ENCODE results near the gene ZNF853.

ZNF853 gene

GRCh38 chr7:6606866-6607583 is 8.4 kb upstream of the ZNF853 start:
- DNase-seq = no peak

DNA sequence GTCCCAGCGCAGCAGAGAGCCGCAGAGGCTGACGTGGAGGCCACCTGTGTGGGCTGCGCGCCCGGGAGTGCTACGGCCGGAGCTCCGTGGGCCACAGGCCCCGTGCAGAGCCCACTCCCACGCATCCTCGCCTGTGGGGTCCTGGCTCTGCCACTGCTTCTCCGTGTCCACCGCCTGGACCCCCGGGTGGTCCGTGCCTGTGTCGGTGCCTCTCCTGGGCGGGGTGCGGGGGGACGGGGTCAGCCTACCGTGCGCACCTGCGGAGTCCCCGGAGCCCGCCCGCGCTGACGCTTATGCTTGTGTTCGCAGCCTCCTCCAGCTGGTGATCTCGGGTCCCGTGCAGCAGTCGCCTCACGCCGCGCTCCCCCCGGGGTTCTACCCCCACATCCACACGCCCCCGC is 7.8 kb upstream of the ZNF853 start:
- DNase-seq = no peak

DNA sequence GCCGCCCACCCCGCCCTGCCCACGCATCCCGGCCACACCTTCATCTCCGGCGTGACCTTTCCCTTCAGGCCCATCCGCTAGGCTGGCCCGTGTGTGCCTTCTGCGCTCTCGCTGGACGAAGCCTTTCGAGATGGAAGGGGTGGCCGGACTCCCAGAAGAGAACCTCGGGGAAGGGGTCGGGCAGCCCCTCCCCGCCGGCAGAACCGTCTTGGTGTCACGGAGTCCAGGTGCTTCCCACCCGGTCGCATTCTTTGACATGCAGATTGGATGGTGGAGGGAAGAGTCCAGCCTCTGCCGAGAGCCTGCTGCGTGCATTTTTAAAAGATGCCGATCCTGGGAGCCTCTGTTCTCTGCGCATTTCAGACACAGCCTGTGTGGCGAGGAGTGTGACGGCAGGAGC is 7.3 kb upstream of the ZNF853 start:
- no peak for DNase-seq

GRCh38 chr7:6608794-6609193 is 6.6 kb upstream of the ZNF853 start:
- DNase-seq = no peak

- no peak for DNase-seq
Observed at GRCh38 chr7:6612819-6613218, 2.6 kb upstream of the ZNF853 start.

DNA sequence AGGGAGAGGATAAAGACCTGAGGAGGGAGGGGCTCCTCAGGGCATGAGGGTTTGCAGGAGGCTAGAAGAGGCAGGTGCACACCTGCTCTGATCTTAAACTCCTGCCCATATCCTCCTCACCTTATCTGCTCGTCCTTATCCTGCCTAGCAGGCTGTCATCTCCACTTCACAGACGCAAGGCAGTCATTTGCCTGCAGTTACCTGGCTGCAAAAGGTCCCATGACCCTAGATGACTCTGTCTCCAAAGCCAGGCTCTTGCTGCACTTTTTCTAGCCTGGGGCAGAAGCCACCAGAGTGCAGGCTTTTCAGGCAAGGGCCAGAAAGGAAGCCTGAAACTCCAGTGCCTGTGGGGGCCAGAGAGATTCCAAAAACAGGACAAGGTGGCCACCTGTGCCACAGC is 1.7 kb upstream of the ZNF853 start:
- DNase-seq = no peak

DNA sequence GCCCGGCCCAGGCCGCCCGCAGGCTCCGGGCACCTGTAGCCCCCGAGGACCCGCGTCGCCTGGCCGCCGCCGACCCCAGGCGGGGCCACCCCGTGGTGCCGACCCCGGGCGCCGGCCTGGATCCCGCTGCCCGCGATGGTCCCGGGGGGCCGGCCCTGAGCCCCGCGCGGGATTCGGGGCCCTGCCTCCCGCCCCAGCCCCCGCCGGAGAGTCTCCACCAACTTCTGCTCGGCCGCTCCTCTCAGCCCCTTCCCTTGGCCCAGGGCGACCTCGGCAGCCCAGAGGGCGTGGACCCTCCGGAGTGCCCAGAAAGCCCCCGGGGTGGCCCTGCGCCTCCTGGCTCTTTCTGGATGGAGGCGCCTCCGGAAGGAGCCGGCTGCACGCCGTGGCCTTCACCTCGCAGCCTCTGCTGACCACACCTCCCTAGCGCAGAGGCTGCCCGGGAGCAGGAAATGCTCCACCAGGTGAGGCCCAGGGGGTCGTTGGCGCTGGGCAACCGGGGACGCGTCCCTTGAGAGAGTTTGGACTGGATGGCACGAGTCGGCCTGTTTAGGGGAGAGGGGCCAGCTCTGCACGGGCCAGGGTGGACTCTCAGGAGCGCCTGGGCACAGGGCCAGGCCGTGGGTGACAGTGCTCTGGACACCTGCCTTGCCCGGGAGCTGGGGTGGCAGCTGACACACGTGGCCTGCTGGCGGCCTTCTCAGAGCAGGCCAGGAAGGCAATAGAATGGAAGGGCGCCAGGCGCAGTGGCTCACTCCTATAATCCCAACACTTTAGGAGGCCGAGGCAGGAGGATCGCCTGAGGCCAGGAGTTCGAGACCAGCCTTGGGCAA is 529 bp downstream of the ZNF853 start:
- no peak for DNase-seq

DNA sequence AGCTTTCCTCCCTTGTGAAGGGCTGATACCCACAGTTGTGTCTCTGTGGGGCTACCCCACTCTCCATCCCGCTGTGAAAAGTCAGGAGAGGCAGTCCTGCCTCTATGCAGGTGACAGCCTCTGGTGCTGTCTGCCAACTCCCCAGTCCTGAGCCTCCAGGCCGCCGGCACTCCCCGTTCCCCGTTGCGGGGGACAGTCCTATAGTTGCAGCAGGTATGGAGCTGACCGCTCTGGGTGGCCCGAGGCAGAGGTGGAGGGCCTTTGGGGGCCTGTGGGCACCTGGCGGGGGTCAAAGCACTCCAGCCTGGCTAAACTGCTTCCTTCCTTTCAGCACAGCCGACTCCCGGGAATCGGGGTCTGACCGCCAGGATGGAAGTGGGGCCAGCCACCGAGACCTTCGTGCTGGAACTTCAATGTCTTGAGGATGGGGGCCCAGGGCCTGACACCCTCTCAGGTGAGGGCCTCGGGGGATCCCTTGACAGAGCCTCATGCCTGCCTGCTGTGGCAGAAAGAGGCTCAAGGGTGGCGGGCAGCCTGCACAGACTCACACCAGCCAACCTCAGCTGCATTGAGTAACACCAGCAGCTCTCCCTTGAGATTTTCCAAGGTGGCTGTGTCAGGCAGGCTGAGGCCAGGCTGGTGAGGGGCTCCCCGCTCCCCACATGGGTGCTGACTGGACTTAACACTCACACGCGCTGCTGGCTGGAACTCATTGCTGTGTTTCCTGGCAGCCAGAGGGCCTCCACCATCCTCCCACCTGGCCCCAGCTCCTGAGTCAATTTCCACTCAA is 1.6 kb downstream of the ZNF853 start:
- DNase-seq = no peak

GRCh38 chr7:6618621-6619020 is 3.2 kb downstream of the ZNF853 start:
- no peak for DNase-seq

- DNase-seq = no peak
Observed at GRCh38 chr7:6619961-6620360, 4.6 kb downstream of the ZNF853 start.

DNA sequence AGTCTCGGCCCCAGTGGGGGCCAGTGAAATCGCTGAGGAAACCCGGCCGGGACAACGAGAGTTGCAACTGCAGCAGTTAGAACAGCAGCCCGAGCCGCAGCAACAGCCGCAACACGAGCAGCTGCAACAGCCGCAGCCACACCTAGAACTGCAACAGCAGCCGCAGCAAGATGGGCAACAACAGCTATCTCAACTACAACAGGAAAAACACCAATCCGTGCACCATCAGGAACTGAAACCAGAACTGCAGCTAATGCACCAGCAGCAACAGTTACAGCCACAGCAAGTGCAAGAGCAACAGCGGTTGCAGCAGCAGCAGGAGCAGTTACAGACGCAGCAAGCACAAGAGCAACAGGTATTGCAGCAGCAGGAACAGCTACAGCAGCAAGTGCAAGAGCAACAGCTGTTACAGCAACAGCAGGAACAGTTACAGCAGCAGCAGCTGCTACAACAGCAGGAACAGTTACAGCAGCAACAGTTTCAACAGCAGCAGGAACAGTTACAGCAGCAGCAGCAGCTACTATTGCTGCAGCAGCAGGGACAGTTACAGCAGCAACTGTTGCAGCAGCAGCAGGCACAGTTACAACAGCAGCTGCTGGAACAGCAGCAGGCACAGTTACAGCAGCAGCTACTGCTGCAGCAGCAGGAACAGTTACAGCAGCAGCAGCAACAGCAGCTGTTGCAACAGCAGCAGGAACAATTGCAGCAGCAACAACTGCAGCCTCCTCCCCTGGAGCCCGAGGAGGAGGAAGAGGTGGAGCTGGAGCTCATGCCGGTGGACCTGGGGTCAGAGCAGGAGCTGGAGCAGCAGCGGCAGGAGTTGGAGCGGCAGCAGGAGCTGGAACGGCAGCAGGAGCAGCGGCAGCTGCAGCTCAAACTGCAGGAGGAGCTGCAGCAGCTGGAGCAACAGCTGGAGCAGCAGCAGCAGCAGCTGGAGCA is 6.1 kb downstream of the ZNF853 start:
- no peak for DNase-seq

GRCh38 chr7:6622134-6622710 is 6.8 kb downstream of the ZNF853 start:
- no peak for DNase-seq

DNA sequence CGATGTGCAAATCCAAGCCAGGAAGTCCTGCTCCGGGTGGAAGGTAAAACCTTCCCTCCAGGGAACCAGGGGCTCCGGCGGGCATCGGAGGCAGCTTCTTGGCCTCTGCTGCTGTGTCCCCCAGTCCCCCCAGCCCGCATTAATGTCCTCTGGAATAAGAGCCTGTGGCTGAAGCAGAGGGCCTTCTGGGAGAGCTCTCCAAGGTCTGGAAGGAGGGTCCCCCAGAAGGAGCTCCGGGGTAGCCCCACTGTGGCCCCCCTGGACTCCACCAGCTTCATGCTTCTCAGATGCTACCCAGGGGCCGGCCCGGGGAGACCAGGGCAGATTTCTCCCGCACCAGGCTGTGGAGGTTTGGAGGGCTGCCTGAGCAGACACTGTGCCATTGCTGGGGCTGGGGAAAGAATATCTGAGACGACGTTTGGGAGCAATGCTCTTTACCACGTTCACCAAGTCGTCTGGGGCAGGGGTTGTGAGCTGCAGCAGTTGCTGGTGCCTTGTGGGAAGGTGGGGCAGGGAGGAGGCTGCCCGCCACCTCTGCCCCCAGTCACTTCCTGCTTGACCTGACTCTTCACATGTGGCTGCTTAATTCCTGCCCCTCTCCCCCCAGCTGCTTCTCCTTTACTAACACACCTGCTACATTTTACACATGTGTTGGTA is 8.3 kb downstream of the ZNF853 start:
- no peak for DNase-seq

- DNase-seq = no peak
Observed at GRCh38 chr7:6624246-6624611, 8.8 kb downstream of the ZNF853 start.

- DNase-seq = no peak
Observed at GRCh38 chr7:6628045-6628444, 12.6 kb downstream of the ZNF853 start.

- no peak for DNase-seq
Observed at GRCh38 chr7:6630007-6630849, 14.8 kb downstream of the ZNF853 start.

DNA sequence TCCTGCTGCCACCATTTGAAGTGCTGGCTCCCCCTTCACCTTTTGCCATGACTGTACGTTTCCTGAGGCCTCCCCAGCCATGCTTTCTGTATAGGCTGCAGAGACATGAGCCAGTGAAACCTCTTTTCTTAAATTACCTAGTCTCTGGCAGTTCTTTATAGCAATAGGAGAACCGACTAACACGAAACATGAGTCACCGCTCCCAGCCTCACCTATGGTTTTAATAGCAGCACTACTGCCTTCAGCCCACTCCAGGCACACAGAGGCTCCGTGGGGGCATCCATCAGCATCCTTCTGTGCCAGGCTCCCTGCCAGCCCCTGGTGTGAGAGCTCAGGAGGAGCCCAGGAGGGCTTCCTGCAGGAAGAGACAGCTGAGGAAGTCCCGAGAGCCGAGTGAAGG is 16.2 kb downstream of the ZNF853 start:
- no peak for DNase-seq

DNA sequence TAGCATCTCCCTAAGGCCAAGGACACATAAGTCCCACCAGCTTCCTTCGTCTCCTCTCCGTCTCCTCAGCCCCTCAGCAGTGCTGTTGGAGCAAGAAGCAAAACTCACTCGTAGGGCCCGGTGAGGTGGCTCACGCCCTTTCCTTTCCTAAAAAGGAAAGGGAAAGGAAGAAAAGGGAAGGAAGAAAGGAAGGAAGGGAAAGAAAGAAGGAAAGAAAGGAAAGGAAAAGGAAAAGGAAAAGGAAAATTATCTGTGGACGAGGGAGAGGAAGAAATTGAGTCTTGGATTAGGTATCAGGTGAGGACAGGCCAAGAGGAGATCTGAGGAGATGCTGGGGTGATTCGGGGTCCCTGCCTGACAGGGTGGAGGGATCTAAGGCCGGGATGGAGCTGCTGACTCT is 18.6 kb downstream of the ZNF853 start:
- DNase-seq = no peak

- peak; percentile 81 for DNase-seq
Observed at GRCh38 chr7:6634971-6635370, 19.6 kb downstream of the ZNF853 start.

GRCh38 chr7:6636741-6637543 is 21.5 kb downstream of the ZNF853 start, which contains the start of gene ZNF316:
ZNF316 (plus strand) TSS chr7:6637318; CDS start chr7:6642410, 5,092 bp downstream.
- DNase-seq = peak; percentile 24
